Adrenal gland (tissue), 5 donors: ENCODE measurements around the gene ATCAY.

ENCODE experiments used
- CTCF ChIP-seq, 6 experiments: fragments of 450-650 bp in 4 of 6; fragments of 200-600 bp in 2 of 6; sonication (generic) in 1 of 6; IDR thresholded peaks; 1 replicate in 5 of 6; 2 replicates in 1 of 6; pipeline versions ENCODE4 v1.5.1 to v1.8.0; 2016 to 2021; ENCODE audit warnings: antibody characterized with exemption in 6 of 6, mild to moderate bottlenecking in 2 of 6, moderate library complexity in 1 of 6
- POLR2A ChIP-seq, 2 donors: fragments of 450-650 bp; IDR thresholded peaks; one replicate each; pipeline ENCODE4 v1.6.1; 2017; ENCODE audit warnings: antibody characterized with exemption in 2 of 2, mild to moderate bottlenecking in 2 of 2, moderate library complexity in 1 of 2
- donor health status: DM: no; HTN: no; CAD: no.

GRCh38 chr19:3850320-3850972, 30.0 kb upstream of the ATCAY start:
- no peak for TF ChIP-seq CTCF (IDR thresholded peaks at IDR 0.05)
- no peak for TF ChIP-seq POLR2A (IDR thresholded peaks at IDR 0.05)
